ENCODE results near the gene DPEP1. TPM values are rescaled to one million over a fixed set of nuclear protein-coding genes. Genes with fewer than 3 reads are reported as not detected.

DPEP1 gene
- total RNA-seq, 1 donor = 0.36 TPM

DNA sequence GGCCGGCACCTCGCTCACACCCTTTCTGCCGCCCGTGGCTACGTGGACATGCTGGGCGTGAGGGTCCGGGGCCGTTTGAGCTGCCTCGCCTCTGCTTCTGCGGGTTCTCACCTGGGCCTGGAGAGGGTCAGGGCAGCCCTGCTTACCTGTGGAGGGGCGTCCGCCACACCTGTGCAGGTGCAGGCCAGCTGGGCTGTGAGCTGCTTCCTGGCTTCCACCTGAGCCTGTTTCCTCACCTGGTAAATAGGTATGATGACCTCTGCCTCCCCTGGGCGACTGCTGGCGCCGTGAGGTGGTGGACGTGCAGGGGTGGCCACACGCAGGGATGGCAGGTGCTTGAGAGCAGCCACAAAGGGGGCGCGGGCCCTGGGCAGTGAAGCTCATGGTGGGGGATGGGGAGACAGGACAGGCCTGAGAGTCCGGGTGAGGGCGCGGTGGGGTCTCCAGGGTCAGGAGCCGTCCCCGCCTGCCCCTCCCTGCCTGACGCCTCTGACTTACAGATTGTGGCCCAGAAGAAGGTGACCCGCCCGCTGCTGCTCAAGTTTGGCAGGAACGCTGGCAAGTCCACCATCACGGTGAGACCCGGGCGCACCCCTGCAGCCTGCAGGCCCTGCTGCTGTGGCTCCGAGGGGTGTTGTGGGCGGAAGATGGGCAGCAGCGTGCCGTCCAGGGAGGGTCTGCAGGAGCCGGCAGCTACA lies 30.1 kb upstream of the DPEP1 start:
- Histone ChIP-seq H3K9me3 (ENCODE audit: low read depth, low read length) (no peaks in the 10 kb centered on the region), H3K27ac (ENCODE audit: low read depth, low read length) (no peak overlapping the region), H3K4me2 (ENCODE audit: insufficient read depth, low read length) (no peak overlapping the region), H3K27me3 (ENCODE audit: insufficient read depth, low read length) (no peaks in the 10 kb centered on the region), H3K4me1 (ENCODE audit: insufficient read depth, low read length) (peaks cover 30% of the 10 kb centered on the region), H2AFZ (ENCODE audit: low read length) (no peak overlapping the region), H4K20me1 (ENCODE audit: insufficient read depth, low read length) (no peaks in the 10 kb centered on the region), H3K4me3 (ENCODE audit: insufficient read depth, low read length) (no peak overlapping the region), H3K36me3 (ENCODE audit: insufficient read depth, low read length) (peaks cover 10% of the 10 kb centered on the region), H3K79me2 (ENCODE audit: insufficient read depth, low read length) (peaks cover 8% of the 10 kb centered on the region)
- DNase-seq (ENCODE audit: insufficient read length, low spot score, missing footprints) = no peak
- TF ChIP-seq, protein P1, sequence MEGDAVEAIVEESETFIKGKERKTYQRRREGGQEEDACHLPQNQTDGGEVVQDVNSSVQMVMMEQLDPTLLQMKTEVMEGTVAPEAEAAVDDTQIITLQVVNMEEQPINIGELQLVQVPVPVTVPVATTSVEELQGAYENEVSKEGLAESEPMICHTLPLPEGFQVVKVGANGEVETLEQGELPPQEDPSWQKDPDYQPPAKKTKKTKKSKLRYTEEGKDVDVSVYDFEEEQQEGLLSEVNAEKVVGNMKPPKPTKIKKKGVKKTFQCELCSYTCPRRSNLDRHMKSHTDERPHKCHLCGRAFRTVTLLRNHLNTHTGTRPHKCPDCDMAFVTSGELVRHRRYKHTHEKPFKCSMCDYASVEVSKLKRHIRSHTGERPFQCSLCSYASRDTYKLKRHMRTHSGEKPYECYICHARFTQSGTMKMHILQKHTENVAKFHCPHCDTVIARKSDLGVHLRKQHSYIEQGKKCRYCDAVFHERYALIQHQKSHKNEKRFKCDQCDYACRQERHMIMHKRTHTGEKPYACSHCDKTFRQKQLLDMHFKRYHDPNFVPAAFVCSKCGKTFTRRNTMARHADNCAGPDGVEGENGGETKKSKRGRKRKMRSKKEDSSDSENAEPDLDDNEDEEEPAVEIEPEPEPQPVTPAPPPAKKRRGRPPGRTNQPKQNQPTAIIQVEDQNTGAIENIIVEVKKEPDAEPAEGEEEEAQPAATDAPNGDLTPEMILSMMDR (IDR thresholded peaks at IDR 0.05; ENCODE audit: extremely low read depth, low read depth, low read length) = no peak

- Histone ChIP-seq H2AFZ (ENCODE audit: low read length) (no peak overlapping the region), H3K4me2 (ENCODE audit: insufficient read depth, low read length) (no peak overlapping the region), H4K20me1 (ENCODE audit: insufficient read depth, low read length) (no peaks in the 10 kb centered on the region), H3K27me3 (ENCODE audit: insufficient read depth, low read length) (no peaks in the 10 kb centered on the region), H3K27ac (ENCODE audit: low read depth, low read length) (no peak overlapping the region), H3K4me3 (ENCODE audit: insufficient read depth, low read length) (no peak overlapping the region), H3K4me1 (ENCODE audit: insufficient read depth, low read length) (peaks cover 30% of the 10 kb centered on the region), H3K79me2 (ENCODE audit: insufficient read depth, low read length) (peaks cover 8% of the 10 kb centered on the region), H3K9me3 (ENCODE audit: low read depth, low read length) (no peaks in the 10 kb centered on the region), H3K36me3 (ENCODE audit: insufficient read depth, low read length) (peaks cover 10% of the 10 kb centered on the region)
- TF ChIP-seq, protein P1 (IDR thresholded peaks at IDR 0.05; ENCODE audit: extremely low read depth, low read depth, low read length) = no peak
- no peak for DNase-seq (ENCODE audit: insufficient read length, low spot score, missing footprints)
Measured at GRCh38 chr16:89583895-89584644, 29.4 kb upstream of the DPEP1 start.

DNA sequence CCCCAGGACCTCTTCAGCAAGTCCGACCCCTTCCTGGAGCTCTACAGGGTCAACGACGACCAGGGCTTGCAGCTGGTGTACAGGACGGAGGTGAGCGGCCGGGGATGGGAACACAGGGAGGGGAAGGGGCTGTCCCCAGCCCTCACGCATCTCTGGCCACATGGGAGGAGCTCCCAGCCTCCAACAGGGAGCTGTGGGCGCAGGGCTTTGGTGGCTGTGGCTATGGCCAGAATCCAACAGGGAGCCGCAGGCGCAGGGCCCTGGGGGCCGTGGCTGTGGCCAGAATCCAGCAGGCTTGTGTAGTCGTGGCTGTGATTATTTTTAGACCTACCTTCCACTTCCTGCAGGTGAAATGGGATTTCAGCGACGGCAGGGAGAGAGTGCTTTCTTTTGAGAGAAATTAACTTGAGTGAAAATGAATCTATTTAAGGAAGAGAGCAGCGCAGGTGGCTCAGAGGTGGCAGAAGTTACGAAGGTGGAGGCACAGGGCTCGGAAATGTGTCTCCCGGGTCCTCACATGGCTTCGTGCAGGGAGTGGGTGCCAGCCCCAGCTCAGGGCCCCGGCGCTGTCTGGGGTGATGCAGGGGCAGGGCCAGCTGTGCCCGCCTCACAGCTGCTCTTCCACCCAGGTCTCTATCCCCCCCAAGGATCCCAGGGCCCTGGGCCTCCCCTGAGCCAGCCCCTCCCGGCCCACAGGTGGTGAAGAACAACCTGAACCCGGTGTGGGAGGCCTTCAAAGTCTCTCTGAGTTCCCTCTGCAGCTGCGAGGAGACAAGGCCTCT lies 28.5 kb upstream of the DPEP1 start:
- no peaks in the 10 kb centered on the region for H3K27me3 ChIP-seq (ENCODE audit: insufficient read depth, low read length)
- no peak overlapping the region for H3K27ac ChIP-seq (ENCODE audit: low read depth, low read length)
- peaks cover 30% of the 10 kb centered on the region for H3K4me1 ChIP-seq (ENCODE audit: insufficient read depth, low read length)
- H4K20me1 ChIP-seq (ENCODE audit: insufficient read depth, low read length) = no peaks in the 10 kb centered on the region
- no peaks in the 10 kb centered on the region for H3K9me3 ChIP-seq (ENCODE audit: low read depth, low read length)
- no peak overlapping the region for H3K4me3 ChIP-seq (ENCODE audit: insufficient read depth, low read length)
- peaks cover 5% of the 10 kb centered on the region for H3K36me3 ChIP-seq (ENCODE audit: insufficient read depth, low read length)
- TF ChIP-seq, protein P1 (IDR thresholded peaks at IDR 0.05; ENCODE audit: extremely low read depth, low read depth, low read length) = no peak
- H2AFZ ChIP-seq (ENCODE audit: low read length) = no peak overlapping the region
- DNase-seq (ENCODE audit: insufficient read length, low spot score, missing footprints) = no peak
- H3K79me2 ChIP-seq (ENCODE audit: insufficient read depth, low read length) = peaks cover 6% of the 10 kb centered on the region
- peak overlapping the region; percentile 3 for H3K4me2 ChIP-seq (ENCODE audit: insufficient read depth, low read length)

Data from osteoblast (primary cell).